Left ventricle myocardium inferior (tissue), 1 donor: Measurements from ENCODE around the gene MRPL54. TPM values are rescaled to one million over a fixed set of nuclear protein-coding genes. Genes with fewer than 3 reads are reported as not detected.

ENCODE experiments used
- DNase-seq: peaks from one replicate; pipeline ENCODE4 v3.0.0-alpha.2; 2020
- H3K27ac ChIP-seq: fragments of 200-600 bp; replicated peaks from 2 replicates; pipeline ENCODE4 v1.8.0; 2021
- H3K27me3 ChIP-seq: fragments of 200-600 bp; 2 replicates; pipeline ENCODE4 v1.8.0; 2021; ENCODE audit warnings: low read depth
- H3K36me3 ChIP-seq: fragments of 200-600 bp; 2 replicates; pipeline ENCODE4 v1.8.0; 2021
- H3K4me1 ChIP-seq: fragments of 200-600 bp; 2 replicates; pipeline ENCODE4 v1.8.0; 2021
- H3K4me3 ChIP-seq: fragments of 200-600 bp; 2 replicates; pipeline ENCODE4 v1.8.0; 2021; ENCODE audit warnings: mild to moderate bottlenecking, moderate library complexity
- H3K9me3 ChIP-seq: fragments of 200-600 bp; replicated peaks from 2 replicates; pipeline ENCODE4 v1.8.0; 2021
- CTCF ChIP-seq: fragments of 200-600 bp; IDR thresholded peaks from 2 replicates; pipeline ENCODE4 v1.8.0; 2021; ENCODE audit warnings: antibody characterized with exemption, mild to moderate bottlenecking, borderline replicate concordance
- intact Hi-C: fragments of 100-400 bp; cut with micrococcal nuclease; formaldehyde crosslinking; loops from one replicate; pipeline ENCODE4 v1.11.0; 2022
- total RNA-seq: library from RNA; stranded (reverse); fragmentation: NEBNext Ultra II Directional; extraction: Animal tissue kit (Norgen Biotek cat#: 25700); gene quantifications from one replicate; pipeline ENCODE4 v1.2.1, GENCODE V29; 2021
- donor health status: DM: no; HTN: yes; CAD: no; lungs with severe emphysema.

The MRPL54 gene
- total RNA-seq, 1 donor from 2014 or later = 64.1 TPM

- no peak overlapping the region for H3K27ac ChIP-seq
- no peaks in the 10 kb centered on the region for H3K36me3 ChIP-seq
- TF ChIP-seq CTCF = no peak
- H3K27me3 ChIP-seq = peaks cover 39% of the 10 kb centered on the region
- H3K4me3 ChIP-seq = no peak overlapping the region
- no peak for DNase-seq
- no peaks in the 10 kb centered on the region for H3K9me3 ChIP-seq
- intact Hi-C loops = no loop called here
- no peaks in the 10 kb centered on the region for H3K4me1 ChIP-seq
Measured at GRCh38 chr19:3736106-3736724, 26.3 kb upstream of the MRPL54 start.

GRCh38 chr19:3737487-3738205, 24.8 kb upstream of the MRPL54 start:
- H3K4me1 ChIP-seq = no peaks in the 10 kb centered on the region
- intact Hi-C loops = no loop called here
- H3K9me3 ChIP-seq = no peaks in the 10 kb centered on the region
- H3K27ac ChIP-seq = no peak overlapping the region
- H3K27me3 ChIP-seq = peaks cover 39% of the 10 kb centered on the region
- TF ChIP-seq CTCF = no peak
- DNase-seq = no peak
- no peak overlapping the region for H3K4me3 ChIP-seq
- no peaks in the 10 kb centered on the region for H3K36me3 ChIP-seq

DNA sequence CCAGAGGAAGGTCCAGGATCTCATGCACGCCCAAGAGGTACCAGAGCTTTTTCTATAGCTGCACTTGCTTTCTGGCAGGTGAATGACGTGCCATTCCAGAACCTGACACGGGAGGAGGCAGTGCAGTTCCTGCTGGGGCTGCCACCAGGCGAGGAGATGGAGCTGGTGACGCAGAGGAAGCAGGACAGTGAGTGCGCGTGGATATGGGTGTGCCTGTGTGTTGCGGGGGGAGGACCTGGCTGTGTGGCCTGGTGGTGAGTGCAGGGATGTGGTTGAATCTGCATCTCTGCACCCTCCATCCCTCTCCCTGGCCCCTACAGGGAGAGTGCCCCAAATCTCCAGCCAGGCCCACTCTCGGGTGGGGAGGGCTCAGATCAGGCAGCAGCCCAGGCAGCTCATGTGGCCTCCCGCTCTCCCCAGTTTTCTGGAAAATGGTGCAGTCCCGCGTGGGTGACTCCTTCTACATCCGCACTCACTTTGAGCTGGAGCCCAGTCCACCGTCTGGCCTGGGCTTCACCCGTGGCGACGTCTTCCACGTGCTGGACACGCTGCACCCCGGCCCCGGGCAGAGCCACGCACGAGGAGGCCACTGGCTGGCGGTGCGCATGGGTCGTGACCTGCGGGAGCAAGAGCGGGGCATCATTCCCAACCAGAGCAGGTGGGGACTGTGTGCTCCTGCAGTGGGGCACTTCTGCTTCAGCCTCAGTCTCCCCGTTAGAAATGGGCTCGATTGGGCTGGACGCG, 23.8 kb upstream of the MRPL54 start:
- TF ChIP-seq CTCF = no peak
- intact Hi-C loops = no loop called here

GRCh38 chr19:3740431-3740830, 22.1 kb upstream of the MRPL54 start:
- intact Hi-C loops = no loop called here
- no peak for DNase-seq
- Histone ChIP-seq H3K9me3 (no peaks in the 10 kb centered on the region), H3K4me3 (no peak overlapping the region), H3K27ac (no peak overlapping the region), H3K27me3 (peaks cover 20% of the 10 kb centered on the region), H3K36me3 (no peaks in the 10 kb centered on the region), H3K4me1 (no peaks in the 10 kb centered on the region)
- no peak for TF ChIP-seq CTCF

More for the DNA sequence above, 23.8 kb upstream of the MRPL54 start:
- H3K36me3 ChIP-seq = no peaks in the 10 kb centered on the region
- H3K9me3 ChIP-seq = no peaks in the 10 kb centered on the region
- no peaks in the 10 kb centered on the region for H3K4me1 ChIP-seq
- DNase-seq = no peak
- no peak overlapping the region for H3K4me3 ChIP-seq
- no peak overlapping the region for H3K27ac ChIP-seq
- H3K27me3 ChIP-seq = peaks cover 37% of the 10 kb centered on the region

DNA sequence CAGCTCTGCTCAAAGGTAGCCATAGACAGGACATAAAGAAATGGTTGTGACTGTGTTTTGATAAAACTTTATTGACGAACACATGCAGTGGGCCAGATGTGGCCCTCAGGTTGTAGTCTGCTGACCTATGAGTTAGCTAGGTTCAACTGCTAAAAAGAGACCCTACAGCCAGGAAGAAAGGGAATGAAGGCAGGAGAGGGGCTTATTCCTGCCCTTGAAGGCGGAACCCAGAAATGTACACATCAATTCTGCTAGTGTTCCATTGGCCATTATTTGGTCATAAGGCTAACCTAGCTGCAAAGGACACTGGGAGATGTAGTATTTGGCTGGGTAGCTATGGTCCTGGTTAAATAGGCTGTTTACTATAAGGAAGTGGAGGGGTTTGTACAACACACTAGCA, 19.0 kb upstream of the MRPL54 start:
- Histone ChIP-seq H3K27me3 (peaks cover 24% of the 10 kb centered on the region), H3K27ac (no peak overlapping the region), H3K9me3 (no peaks in the 10 kb centered on the region), H3K4me1 (no peaks in the 10 kb centered on the region), H3K4me3 (no peak overlapping the region), H3K36me3 (no peaks in the 10 kb centered on the region)
- TF ChIP-seq CTCF = no peak
- intact Hi-C loops = no loop called here
- no peak for DNase-seq
